Neural progenitor cell (in vitro differentiated cells): ENCODE results near the gene MPC1L.

Experiments
- EZH2 ChIP-seq: fragments of 200-600 bp; sonication (generic); IDR thresholded peaks from 2 replicates; pipeline ENCODE4 v1.6.1; 2017; ENCODE audit warnings: antibody characterized with exemption, mild to moderate bottlenecking, moderate library complexity
- EZH2phosphoT487 ChIP-seq: fragments of 200-600 bp; sonication (generic); IDR thresholded peaks from 2 replicates; pipeline ENCODE4 v1.6.1; 2017; ENCODE audit warnings: antibody characterized with exemption
- TF ChIP-seq, protein P1 (sequence below): fragments of 200-600 bp; sonication (generic); IDR thresholded peaks from 2 replicates; pipeline ENCODE4 v1.5.1; 2017; ENCODE audit warnings: antibody characterized with exemption, mild to moderate bottlenecking

DNA sequence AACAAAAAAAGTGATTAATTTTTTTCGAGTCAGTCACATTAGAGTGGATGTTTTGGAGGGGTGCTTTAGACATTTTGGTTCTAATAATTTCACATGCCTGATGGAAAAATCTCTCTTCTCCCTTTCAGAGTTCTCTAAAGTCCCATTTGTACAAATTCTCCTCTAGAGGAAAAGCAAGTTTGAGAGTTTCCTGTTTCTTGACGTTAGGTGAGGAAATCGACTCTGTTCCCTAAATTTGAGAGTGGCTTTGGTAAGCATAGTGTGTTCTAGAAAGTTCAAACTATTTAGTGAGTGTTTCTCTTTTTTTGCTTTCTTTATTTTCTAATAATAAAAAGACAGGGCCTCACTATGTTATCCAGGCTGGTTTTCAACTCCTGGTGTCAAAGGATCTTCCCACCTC lies 44.1 kb upstream of the MPC1L start:
- TF ChIP-seq, protein P1, sequence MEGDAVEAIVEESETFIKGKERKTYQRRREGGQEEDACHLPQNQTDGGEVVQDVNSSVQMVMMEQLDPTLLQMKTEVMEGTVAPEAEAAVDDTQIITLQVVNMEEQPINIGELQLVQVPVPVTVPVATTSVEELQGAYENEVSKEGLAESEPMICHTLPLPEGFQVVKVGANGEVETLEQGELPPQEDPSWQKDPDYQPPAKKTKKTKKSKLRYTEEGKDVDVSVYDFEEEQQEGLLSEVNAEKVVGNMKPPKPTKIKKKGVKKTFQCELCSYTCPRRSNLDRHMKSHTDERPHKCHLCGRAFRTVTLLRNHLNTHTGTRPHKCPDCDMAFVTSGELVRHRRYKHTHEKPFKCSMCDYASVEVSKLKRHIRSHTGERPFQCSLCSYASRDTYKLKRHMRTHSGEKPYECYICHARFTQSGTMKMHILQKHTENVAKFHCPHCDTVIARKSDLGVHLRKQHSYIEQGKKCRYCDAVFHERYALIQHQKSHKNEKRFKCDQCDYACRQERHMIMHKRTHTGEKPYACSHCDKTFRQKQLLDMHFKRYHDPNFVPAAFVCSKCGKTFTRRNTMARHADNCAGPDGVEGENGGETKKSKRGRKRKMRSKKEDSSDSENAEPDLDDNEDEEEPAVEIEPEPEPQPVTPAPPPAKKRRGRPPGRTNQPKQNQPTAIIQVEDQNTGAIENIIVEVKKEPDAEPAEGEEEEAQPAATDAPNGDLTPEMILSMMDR, result no peak
- TF ChIP-seq EZH2 (no peak), EZH2phosphoT487 (no peak)
